SU-DHL-6 (cell line): Measurements from ENCODE around the gene NFKBIE.

ENCODE experiments used
- H2AFZ ChIP-seq: fragments of 200-600 bp; sonication (generic); 2 replicates; pipeline ENCODE4 v1.6.1; 2014; ENCODE audit warnings: low read depth, mild to moderate bottlenecking, moderate library complexity, mixed read lengths, antibody characterized with exemption, low read length; ENCODE audit not compliant: severe bottlenecking
- H3F3A ChIP-seq: fragments of 200-600 bp; shearing (Covaris generic); 2 replicates; pipeline ENCODE4 v1.6.0; 2016; ENCODE audit warnings: antibody characterized with exemption, mild to moderate bottlenecking; ENCODE audit not compliant: insufficient read depth
- H3K27ac ChIP-seq: fragments of 200-600 bp; sonication (generic); 2 replicates; pipeline ENCODE4 v1.5.1; 2016; ENCODE audit warnings: low read depth, mild to moderate bottlenecking, low read length, moderate library complexity, mixed read lengths
- H3K27me3 ChIP-seq: fragments of 200-600 bp; sonication (generic), shearing (Covaris generic); 2 replicates; pipeline ENCODE4 v1.6.0; 2014; ENCODE audit warnings: mild to moderate bottlenecking, low read length
- H3K36me3 ChIP-seq: fragments of 200-600 bp; sonication (generic); 2 replicates; pipeline ENCODE4 v1.6.1; 2014; ENCODE audit warnings: mild to moderate bottlenecking, low read length, mixed read lengths
- H3K4me2 ChIP-seq: fragments of 300-600, 200-600 bp; shearing (Covaris generic), sonication (generic); 2 replicates; pipeline ENCODE4 v1.6.0; 2014; ENCODE audit warnings: low read length, low read depth, mild to moderate bottlenecking; ENCODE audit not compliant: poor library complexity, severe bottlenecking
- H3K4me3 ChIP-seq: fragments of 200-600 bp; sonication (generic); 2 replicates; pipeline ENCODE4 v1.5.1; 2014; ENCODE audit warnings: antibody characterized with exemption, low read length, mild to moderate bottlenecking, mixed read lengths; ENCODE audit not compliant: insufficient read depth, poor library complexity, severe bottlenecking
- H3K79me2 ChIP-seq: fragments of 200-600 bp; sonication (generic); 2 replicates; pipeline ENCODE4 v1.6.1; 2014; ENCODE audit warnings: mild to moderate bottlenecking, low read length, moderate library complexity; ENCODE audit not compliant: insufficient read depth
- H3K9ac ChIP-seq: fragments of 200-600 bp; sonication (generic); 2 replicates; pipeline ENCODE4 v1.7.0; 2014; ENCODE audit warnings: mild to moderate bottlenecking, low read length
- H3K9me2 ChIP-seq: fragments of 200-600 bp; sonication (generic); replicated peaks from 2 replicates; pipeline ENCODE4 v1.6.1; 2014; ENCODE audit warnings: low read length; ENCODE audit not compliant: insufficient read depth
- H3K9me3 ChIP-seq: fragments of 200-600 bp; sonication (generic); 2 replicates; pipeline ENCODE4 v1.6.1; 2014; ENCODE audit warnings: low read length, mixed read lengths; ENCODE audit not compliant: insufficient read depth
- H4K20me1 ChIP-seq: fragments of 200-600 bp; sonication (generic); 2 replicates; pipeline ENCODE4 v1.6.1; 2014; ENCODE audit warnings: low read depth, mild to moderate bottlenecking, antibody characterized with exemption, low read length, moderate library complexity, mixed read lengths
- EZH2phosphoT487 ChIP-seq: fragments of 200-600 bp; sonication (generic), shearing (Covaris generic); conservative IDR thresholded peaks from 2 replicates; pipeline ENCODE4 v1.6.1; 2018; ENCODE audit warnings: mild to moderate bottlenecking, antibody characterized with exemption, low read length, moderate library complexity, mixed read lengths
- TF ChIP-seq, protein P1 (sequence below): fragments of 200-600 bp; sonication (generic); IDR thresholded peaks from one replicate; pipeline ENCODE4 v1.5.1; 2017; ENCODE audit warnings: antibody characterized with exemption, mild to moderate bottlenecking, low read length, moderate library complexity; ENCODE audit not compliant: insufficient read depth, poor library complexity, severe bottlenecking

The NFKBIE gene

DNA sequence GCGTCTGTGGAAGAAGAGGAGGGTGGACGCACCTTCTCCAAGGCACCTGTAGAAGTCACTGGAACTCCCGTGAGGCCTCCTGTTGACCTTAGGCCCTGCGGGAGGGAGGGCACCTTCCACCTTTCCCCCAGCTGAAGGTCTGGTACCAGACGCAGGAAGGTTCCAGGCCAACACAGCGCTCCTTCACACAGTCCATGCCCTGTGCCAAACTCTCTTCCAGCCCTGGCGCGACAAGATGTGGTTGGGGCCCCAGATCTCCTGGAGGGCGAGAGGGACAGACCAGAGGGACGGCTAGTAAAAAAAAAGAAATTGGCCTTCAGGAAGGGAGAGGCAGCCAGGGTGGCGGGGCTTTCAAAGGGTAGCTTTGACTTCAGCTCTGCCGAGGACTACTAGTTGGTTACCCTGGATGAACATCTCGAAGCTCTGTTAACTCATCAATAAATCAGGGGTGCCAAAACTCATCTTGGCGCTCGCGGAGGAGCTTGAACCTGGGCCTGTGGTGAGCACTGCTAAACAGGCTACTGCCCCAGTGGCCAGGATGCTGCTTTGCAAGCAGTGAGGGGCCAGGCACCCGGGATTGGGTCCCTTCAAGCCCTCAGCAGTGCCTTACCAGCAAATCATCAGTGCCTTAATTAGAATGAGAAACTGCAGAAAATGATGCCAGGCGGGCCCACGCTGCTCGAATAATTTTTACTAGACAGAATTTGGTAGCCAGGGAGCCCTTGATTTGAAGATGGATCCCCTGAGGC lies 32.9 kb upstream of the NFKBIE start:
- Histone ChIP-seq H3K9me2 (no peaks in the 10 kb centered on the region), H3K79me2 (no peaks in the 10 kb centered on the region), H2AFZ (no peak overlapping the region), H4K20me1 (no peaks in the 10 kb centered on the region), H3K27me3 (no peaks in the 10 kb centered on the region), H3K36me3 (no peaks in the 10 kb centered on the region), H3K9ac (no peak overlapping the region), H3F3A (no peaks in the 10 kb centered on the region), H3K4me3 (no peak overlapping the region), H3K4me2 (no peak overlapping the region), H3K27ac (no peak overlapping the region), H3K9me3 (no peaks in the 10 kb centered on the region)
- TF ChIP-seq, protein P1, sequence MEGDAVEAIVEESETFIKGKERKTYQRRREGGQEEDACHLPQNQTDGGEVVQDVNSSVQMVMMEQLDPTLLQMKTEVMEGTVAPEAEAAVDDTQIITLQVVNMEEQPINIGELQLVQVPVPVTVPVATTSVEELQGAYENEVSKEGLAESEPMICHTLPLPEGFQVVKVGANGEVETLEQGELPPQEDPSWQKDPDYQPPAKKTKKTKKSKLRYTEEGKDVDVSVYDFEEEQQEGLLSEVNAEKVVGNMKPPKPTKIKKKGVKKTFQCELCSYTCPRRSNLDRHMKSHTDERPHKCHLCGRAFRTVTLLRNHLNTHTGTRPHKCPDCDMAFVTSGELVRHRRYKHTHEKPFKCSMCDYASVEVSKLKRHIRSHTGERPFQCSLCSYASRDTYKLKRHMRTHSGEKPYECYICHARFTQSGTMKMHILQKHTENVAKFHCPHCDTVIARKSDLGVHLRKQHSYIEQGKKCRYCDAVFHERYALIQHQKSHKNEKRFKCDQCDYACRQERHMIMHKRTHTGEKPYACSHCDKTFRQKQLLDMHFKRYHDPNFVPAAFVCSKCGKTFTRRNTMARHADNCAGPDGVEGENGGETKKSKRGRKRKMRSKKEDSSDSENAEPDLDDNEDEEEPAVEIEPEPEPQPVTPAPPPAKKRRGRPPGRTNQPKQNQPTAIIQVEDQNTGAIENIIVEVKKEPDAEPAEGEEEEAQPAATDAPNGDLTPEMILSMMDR: no peak
- TF ChIP-seq EZH2phosphoT487: no peak

DNA sequence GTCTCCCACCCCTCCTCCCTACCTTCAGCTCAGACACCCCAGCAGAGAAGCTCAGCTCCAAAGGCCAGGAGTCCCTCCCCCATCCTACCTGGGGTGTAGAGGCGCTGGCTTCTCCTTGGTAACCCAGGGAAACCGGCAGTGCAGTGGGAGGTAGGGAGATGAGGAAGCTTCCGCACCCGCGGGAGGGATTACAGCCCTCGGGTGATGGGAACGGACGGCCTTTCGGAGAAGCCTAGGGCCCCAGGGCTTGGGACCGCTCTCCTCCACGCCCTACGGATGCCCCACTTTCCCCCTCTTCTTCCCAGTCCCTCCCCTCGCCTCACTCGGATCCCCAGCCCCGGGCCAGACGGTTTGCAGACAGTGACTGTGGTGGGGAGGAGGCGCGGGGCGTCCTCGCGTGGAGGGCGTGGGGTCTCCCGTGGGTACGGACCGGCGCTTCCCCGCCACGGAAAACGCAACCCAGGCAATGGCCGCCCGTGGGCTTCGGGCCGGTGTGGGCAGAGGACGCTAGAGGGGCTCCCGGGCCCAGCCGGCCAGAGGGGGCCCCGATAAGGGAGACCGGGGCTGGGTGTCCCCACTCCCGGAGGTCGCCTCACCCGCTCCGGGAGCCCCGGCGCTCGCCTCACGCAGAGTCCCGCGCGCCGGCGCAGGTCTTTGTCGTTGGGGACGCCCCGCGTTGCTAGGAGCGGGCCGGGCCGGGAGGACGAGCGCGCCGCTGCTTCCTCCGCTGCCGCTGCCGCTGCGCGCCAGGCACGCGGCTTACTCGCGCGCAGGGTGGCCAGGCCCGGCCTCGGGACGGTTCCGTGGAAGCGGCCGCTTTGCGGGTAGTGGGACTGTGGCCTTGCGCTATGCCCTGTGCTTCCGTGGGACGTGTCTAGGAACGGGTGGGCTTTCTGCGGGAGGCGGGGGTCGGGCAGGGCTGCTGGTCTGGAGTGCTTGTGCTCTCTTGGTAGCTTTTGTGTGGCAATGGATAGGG lies 32.0 kb upstream of the NFKBIE start:
- TF ChIP-seq EZH2phosphoT487: no peak
- TF ChIP-seq, protein P1: no peak
- Histone ChIP-seq H3K27me3 (no peaks in the 10 kb centered on the region), H3K9ac (no peak overlapping the region), H3K9me3 (no peaks in the 10 kb centered on the region), H2AFZ (no peak overlapping the region), H4K20me1 (no peaks in the 10 kb centered on the region), H3K4me3 (no peak overlapping the region), H3K36me3 (no peaks in the 10 kb centered on the region), H3K9me2 (no peaks in the 10 kb centered on the region), H3K79me2 (no peaks in the 10 kb centered on the region), H3F3A (no peaks in the 10 kb centered on the region), H3K27ac (no peak overlapping the region), H3K4me2 (no peak overlapping the region)

DNA sequence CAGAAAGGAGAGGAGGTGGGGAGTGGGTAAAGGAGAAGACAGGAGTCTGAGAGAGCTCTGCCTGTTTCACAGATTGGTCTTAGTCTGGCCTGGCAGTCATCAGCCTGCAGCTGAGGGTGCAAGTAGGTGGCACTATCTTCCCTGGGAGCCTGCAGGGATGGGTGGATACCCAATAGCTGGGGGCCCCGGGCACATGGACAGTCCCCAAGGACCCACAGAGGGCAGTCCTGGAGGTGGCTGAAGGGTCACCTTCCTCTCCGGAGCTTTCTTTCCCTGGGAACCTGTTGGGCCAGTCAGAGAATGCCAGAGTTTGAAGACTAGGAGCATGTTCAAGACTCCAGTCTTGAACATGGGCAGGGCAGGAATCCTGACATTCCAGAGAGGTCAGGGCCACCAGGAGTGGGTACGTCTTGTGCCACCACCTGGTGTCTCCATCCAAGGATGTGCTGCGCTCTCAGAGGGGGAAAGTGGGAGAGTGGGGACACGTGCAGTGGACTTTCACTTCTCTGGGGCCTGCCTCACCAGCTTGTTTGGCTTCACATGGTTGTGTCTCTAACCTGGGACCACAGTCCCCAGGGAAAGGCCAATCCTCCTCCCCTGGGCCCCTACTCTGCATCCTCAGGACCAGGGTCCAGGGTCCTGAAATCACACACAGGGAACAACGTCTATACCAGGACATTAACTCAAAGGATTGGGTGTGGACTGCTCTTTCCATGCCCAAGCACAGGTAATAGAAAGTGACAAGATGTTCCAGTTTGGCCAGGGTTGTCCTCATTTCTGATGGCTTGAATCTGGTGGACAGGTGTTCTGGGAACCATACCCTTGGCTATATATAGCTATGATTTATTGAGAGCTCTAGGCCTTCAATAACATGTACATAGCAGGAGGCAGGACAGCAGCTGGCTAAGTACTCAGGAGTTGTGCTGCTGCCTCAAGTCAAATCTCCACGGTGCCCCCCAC lies 29.8 kb upstream of the NFKBIE start:
- H3K9me2 ChIP-seq: no peaks in the 10 kb centered on the region
- no peak overlapping the region for H3K4me2 ChIP-seq
- H3K79me2 ChIP-seq: no peaks in the 10 kb centered on the region
- TF ChIP-seq EZH2phosphoT487: no peak
- TF ChIP-seq, protein P1: no peak
- H3K36me3 ChIP-seq: no peaks in the 10 kb centered on the region
- no peak overlapping the region for H2AFZ ChIP-seq
- no peak overlapping the region for H3K27ac ChIP-seq
- H3K4me3 ChIP-seq: no peak overlapping the region
- H4K20me1 ChIP-seq: no peaks in the 10 kb centered on the region
- H3K9ac ChIP-seq: no peak overlapping the region
- H3K27me3 ChIP-seq: no peaks in the 10 kb centered on the region
- no peaks in the 10 kb centered on the region for H3K9me3 ChIP-seq
- H3F3A ChIP-seq: no peaks in the 10 kb centered on the region
